Lung (tissue), 12 donors: Measurements from ENCODE around the gene STK24. TPM values are rescaled to one million over a fixed set of nuclear protein-coding genes. Genes with fewer than 3 reads are reported as not detected.
A peak's percentile ranks its signal among the peaks of the same experiment; 100 is the strongest.

ENCODE experiments used
- ATAC-seq: fragments of 200-7000 bp; cut with Tn5 transposase; one replicate; pipeline ENCODE4 v1.9.1; 2020; ENCODE audit warnings: moderate number of reproducible peaks; ENCODE audit not compliant: insufficient read depth, low FRiP score
- DNase-seq, 3 donors: peaks; one replicate each; pipeline ENCODE4 v3.0.0-alpha.2; 2013 to 2017
- H3K27ac ChIP-seq, 2 donors: one replicate each; pipeline ENCODE4 v1.5.1; 2013; ENCODE audit warnings: mild to moderate bottlenecking in 2 of 2, moderate library complexity in 2 of 2, control low read depth in 1 of 2, inconsistent platforms in 1 of 2, low read depth in 1 of 2, low read length in 1 of 2
- H3K27me3 ChIP-seq, 3 donors: one replicate each; pipeline ENCODE4 v1.5.1; 2013; ENCODE audit warnings: low read length in 2 of 3; ENCODE audit not compliant: control insufficient read depth in 3 of 3, insufficient read depth in 3 of 3
- H3K36me3 ChIP-seq, 4 donors: one replicate each; pipeline ENCODE4 v1.5.1; 2013; ENCODE audit warnings: low read length in 4 of 4, mild to moderate bottlenecking in 1 of 4, moderate library complexity in 1 of 4; ENCODE audit not compliant: control insufficient read depth in 4 of 4, insufficient read depth in 4 of 4
- H3K4me1 ChIP-seq, 5 donors: one replicate each; pipeline ENCODE4 v1.5.1; 2013; ENCODE audit warnings: low read length in 5 of 5, mild to moderate bottlenecking in 2 of 5, moderate library complexity in 1 of 5; ENCODE audit not compliant: control insufficient read depth in 5 of 5, insufficient read depth in 5 of 5
- H3K4me3 ChIP-seq: one replicate; pipeline ENCODE4 v1.5.1; 2013; ENCODE audit warnings: mild to moderate bottlenecking, control low read depth, moderate library complexity
- H3K9ac ChIP-seq, 2 donors: one replicate each; pipeline ENCODE4 v1.5.1; 2013; ENCODE audit warnings: low read length in 2 of 2, control low read depth in 1 of 2; ENCODE audit not compliant: insufficient read depth in 1 of 2
- H3K9me3 ChIP-seq, 4 donors: one replicate each; pipeline ENCODE4 v1.5.1; 2013; ENCODE audit warnings: low read length in 3 of 4, mild to moderate bottlenecking in 1 of 4, moderate library complexity in 1 of 4; ENCODE audit not compliant: control insufficient read depth in 4 of 4, insufficient read depth in 3 of 4
- WGBS, 2 donors: extraction: QIAGEN DNeasy Blood & Tissue Kit; methylation state at CpG; one replicate each; pipeline ENCODE4 v1.1.7; 2013; 5-methylcytosine and 5-hydroxymethylcytosine counted together
- polyA plus RNA-seq, 2 donors: library from polyadenylated mRNA; stranded (reverse); fragments of 200-250 nt; gene quantifications; one replicate each; pipeline ENCODE4 v1.2.1, GENCODE V29; 2013
- total RNA-seq, 2 donors: library from RNA; depleted of rRNA in 1 of 2; stranded (reverse); fragments of >200 nt in 1 of 2; gene quantifications; one replicate each; pipeline ENCODE4 v1.2.1, GENCODE V29; 2014 to 2021
- TF ChIP-seq, protein P1 (sequence below): IDR thresholded peaks from 2 replicates; pipeline ENCODE4 v1.5.1; 2012; ENCODE audit warnings: mild to moderate bottlenecking; ENCODE audit errors: control extremely low read depth, extremely low read depth
- donor health status: control.
- donor health status: control.
- donor health status: Bipolar disorder and iron deficiency.
- donor health status: healthy.
- donor health status: DM: yes; HTN: yes; CAD: no.

Gene STK24
- total and polyA plus RNA-seq, 4 donors = 38.0 to 102 (median 64.5) TPM

DNA sequence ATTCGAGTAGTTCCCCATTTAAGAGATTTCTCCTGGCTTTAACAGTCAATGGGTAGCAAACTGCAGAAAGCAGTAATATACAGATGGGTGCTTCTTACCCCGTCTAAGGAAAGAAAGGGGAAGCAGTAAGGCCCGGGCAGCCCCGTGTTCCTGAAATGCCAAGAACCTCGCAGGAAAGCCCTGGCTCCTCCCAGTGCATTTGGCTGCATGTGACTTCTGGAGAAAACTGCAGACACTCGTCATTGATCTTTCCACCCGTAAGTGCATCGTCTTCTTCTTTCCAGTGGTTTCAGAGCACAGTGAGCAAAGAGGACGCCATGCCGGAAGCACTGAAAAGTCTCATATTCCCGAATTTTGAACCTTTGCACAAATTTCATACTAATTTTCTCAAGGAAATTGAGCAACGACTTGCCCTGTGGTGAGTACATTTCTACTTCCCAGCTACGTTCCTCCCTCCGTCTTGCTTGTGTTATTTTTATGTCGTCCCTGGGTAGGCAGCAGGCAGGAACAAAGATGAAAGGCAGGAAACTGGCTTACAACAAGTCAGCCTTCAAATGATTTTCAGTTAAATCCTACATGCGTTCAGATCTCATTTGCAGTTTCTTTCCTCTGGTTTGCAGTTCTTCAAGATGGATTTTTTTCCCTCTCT lies 165.2 kb downstream of the STK24 start:
- 16 to 43% methylated on average over 16 of the region's 16 CpGs for WGBS, 2 donors
- ATAC-seq (no peak), DNase-seq (no peak)
- H3K27ac ChIP-seq = peak overlapping the region in 1 of 2 donors; percentile 60
- H3K4me1 ChIP-seq = peaks cover 0 to 15% (median 6%) of the 10 kb centered on the region in 5 donors
- no peak overlapping the region for H3K4me3 ChIP-seq
- no peaks in the 10 kb centered on the region for H3K27me3 ChIP-seq
- no peaks in the 10 kb centered on the region for H3K9me3 ChIP-seq
- TF ChIP-seq, protein P1, sequence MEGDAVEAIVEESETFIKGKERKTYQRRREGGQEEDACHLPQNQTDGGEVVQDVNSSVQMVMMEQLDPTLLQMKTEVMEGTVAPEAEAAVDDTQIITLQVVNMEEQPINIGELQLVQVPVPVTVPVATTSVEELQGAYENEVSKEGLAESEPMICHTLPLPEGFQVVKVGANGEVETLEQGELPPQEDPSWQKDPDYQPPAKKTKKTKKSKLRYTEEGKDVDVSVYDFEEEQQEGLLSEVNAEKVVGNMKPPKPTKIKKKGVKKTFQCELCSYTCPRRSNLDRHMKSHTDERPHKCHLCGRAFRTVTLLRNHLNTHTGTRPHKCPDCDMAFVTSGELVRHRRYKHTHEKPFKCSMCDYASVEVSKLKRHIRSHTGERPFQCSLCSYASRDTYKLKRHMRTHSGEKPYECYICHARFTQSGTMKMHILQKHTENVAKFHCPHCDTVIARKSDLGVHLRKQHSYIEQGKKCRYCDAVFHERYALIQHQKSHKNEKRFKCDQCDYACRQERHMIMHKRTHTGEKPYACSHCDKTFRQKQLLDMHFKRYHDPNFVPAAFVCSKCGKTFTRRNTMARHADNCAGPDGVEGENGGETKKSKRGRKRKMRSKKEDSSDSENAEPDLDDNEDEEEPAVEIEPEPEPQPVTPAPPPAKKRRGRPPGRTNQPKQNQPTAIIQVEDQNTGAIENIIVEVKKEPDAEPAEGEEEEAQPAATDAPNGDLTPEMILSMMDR = no peak
- peaks cover 2 to 33% (median 13%) of the 10 kb centered on the region in 4 donors for H3K36me3 ChIP-seq
- no peak overlapping the region for H3K9ac ChIP-seq

DNA sequence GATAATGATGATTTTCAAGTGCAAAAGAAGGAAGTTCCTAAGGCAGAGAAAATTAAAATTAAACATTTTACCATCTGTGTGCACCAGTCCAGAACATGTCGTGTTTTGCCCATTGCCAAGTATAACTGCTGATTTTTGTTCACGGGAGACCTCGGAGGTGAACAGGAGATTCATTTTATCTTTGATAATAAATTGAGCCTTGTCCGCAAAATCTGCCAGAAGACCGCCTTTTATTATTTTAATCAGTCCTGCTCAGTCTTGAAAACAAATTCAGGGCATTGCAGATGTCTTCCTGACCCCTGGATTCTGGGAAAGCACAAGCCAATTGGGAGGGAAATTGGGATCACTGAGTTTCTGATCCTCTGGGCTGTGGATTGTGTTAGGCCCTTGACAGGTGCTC lies 165.9 kb downstream of the STK24 start:
- Histone ChIP-seq H3K4me3 (no peak overlapping the region), H3K27ac (peak overlapping the region in 1 of 2 donors; percentile 70), H3K27me3 (no peaks in the 10 kb centered on the region), H3K9ac (no peak overlapping the region), H3K9me3 (no peaks in the 10 kb centered on the region), H3K36me3 (peaks cover 2 to 27% (median 11%) of the 10 kb centered on the region in 4 donors), H3K4me1 (peaks cover 0 to 15% (median 6%) of the 10 kb centered on the region in 5 donors)
- TF ChIP-seq, protein P1 = no peak
- ATAC-seq (no peak), DNase-seq (no peak)
- WGBS, 2 donors = 91 to 96% methylated on average over 5 of the region's 5 CpGs

DNA sequence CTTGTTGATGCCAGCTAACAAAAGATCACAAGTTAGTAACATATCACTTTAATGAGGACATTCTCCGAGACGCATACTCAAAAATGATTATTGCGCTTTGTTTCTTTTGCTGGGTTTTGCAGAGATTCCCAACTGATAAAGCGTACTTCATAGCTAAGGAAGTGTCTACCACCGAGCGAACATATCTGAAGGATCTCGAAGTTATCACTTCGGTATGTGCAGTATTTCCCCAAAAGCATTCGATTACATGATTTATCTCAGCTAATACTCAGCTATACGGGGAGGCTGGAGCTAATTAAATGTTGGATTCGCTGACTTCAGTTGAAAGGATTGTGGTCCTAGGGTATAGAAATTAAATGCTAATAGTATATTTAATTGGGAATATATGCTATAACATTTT lies 166.3 kb downstream of the STK24 start:
- H3K36me3 ChIP-seq = peaks cover 2 to 25% (median 11%) of the 10 kb centered on the region in 4 donors
- WGBS, 2 donors = 94 to 97% methylated on average over 11 of the region's 11 CpGs
- H3K9ac ChIP-seq = no peak overlapping the region
- H3K9me3 ChIP-seq = no peaks in the 10 kb centered on the region
- no peak for ATAC-seq
- TF ChIP-seq, protein P1 = no peak
- no peak overlapping the region for H3K4me3 ChIP-seq
- no peaks in the 10 kb centered on the region for H3K27me3 ChIP-seq
- no peak for DNase-seq
- H3K4me1 ChIP-seq = peaks cover 0 to 14% (median 5%) of the 10 kb centered on the region in 5 donors
- H3K27ac ChIP-seq = no peak overlapping the region
